T-helper 2 cell treated with Interferon-gamma antibody and Interleukin-4, amounts not matched to agents 5 μg/mL and 100 μg/mL, for 36 hours (primary cell): ENCODE measurements around the gene KRTAP1-4.

ENCODE experiments used
- DNase-seq: peaks from one replicate; pipeline ENCODE4 v3.0.0; 2021; ENCODE audit warnings: low spot score
- H3K27ac Mint-ChIP-seq: one replicate; pipeline ENCODE4 v1.8.0; 2021; ENCODE audit warnings: mild to moderate bottlenecking, mixed read lengths
- H3K27me3 Mint-ChIP-seq: one replicate; pipeline ENCODE4 v1.8.0; 2021; ENCODE audit warnings: low read depth, mixed read lengths
- H3K36me3 Mint-ChIP-seq: one replicate; pipeline ENCODE4 v1.8.0; 2021; ENCODE audit warnings: low read depth, mixed read lengths
- H3K4me1 Mint-ChIP-seq: one replicate; pipeline ENCODE4 v1.8.0; 2021; ENCODE audit warnings: low read depth, mixed read lengths
- H3K4me3 Mint-ChIP-seq: one replicate; pipeline ENCODE4 v1.8.0; 2022; ENCODE audit warnings: mild to moderate bottlenecking, moderate library complexity, mixed read lengths
- H3K9me3 Mint-ChIP-seq: one replicate; pipeline ENCODE4 v1.8.0; 2021; ENCODE audit warnings: mixed read lengths

The KRTAP1-4 gene

DNA sequence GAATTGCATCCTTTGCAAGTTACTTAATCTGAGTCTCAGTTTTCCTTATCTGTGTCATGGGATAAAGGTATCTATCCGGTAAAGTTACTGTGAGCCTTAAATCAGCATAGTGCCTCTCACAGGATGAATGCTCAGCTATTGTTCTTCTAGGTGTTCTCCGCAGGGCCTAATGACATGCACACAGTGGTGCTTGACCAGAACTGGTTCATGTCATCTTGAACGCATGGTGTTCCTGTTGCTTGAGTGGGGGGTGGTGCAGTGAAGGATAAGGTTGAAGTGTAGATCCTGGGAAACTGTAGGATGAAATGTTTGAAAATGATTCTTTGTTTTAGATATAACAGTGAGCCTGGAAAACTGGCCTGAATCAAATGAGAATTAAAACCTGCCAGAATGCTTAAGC, 49.9 kb downstream of the KRTAP1-4 start:
- Mint-ChIP-seq H3K27ac (no peak overlapping the region), H3K4me3 (no peak overlapping the region), H3K4me1 (no peaks in the 10 kb centered on the region), H3K36me3 (no peaks in the 10 kb centered on the region), H3K9me3 (no peaks in the 10 kb centered on the region), H3K27me3 (peaks cover 6% of the 10 kb centered on the region)
- DNase-seq = no peak
